Left lung (tissue), 14 donors: Measurements from ENCODE around the gene KRTAP2-3. TPM values are rescaled to one million over a fixed set of nuclear protein-coding genes. Genes with fewer than 3 reads are reported as not detected.
"Not testable (repeated sequence)": the region's sequence is repeated elsewhere in the genome, so short reads cannot be mapped to it uniquely, and the experiment has no call there.

Experiments used
- ATAC-seq: fragments of 200-7000 bp; cut with Tn5 transposase; one replicate; pipeline ENCODE4 v1.9.1; 2020; ENCODE audit warnings: moderate library complexity
- DNase-seq, 4 donors: peaks; one replicate each; pipeline ENCODE4 v3.0.0-alpha.2; 2013 to 2020
- H3K27ac ChIP-seq, 2 donors: fragments of 200-600 bp; sonication (generic) in 1 of 2; one replicate each; pipeline versions ENCODE4 v1.5.0 to v1.8.0; 2020 to 2021
- H3K27me3 ChIP-seq, 2 donors: fragments of 200-600 bp; sonication (generic) in 1 of 2; one replicate each; pipeline versions ENCODE4 v1.5.0 to v1.8.0; 2020 to 2021
- H3K36me3 ChIP-seq, 2 donors: fragments of 200-600 bp; sonication (generic) in 1 of 2; one replicate each; pipeline versions ENCODE4 v1.5.0 to v1.8.0; 2020 to 2021
- H3K4me1 ChIP-seq, 2 donors: fragments of 200-600 bp; one replicate each; pipeline ENCODE4 v1.8.0; 2021
- H3K4me3 ChIP-seq, 2 donors: fragments of 200-600 bp; sonication (generic) in 1 of 2; one replicate each; pipeline versions ENCODE4 v1.5.0 to v1.8.0; 2020 to 2021; ENCODE audit warnings: mild to moderate bottlenecking in 1 of 2
- H3K9me3 ChIP-seq, 2 donors: fragments of 200-600 bp; sonication (generic) in 1 of 2; one replicate each; pipeline versions ENCODE4 v1.5.0 to v1.8.0; 2020 to 2021
- intact Hi-C, 2 donors: fragments of 100-400 bp; cut with DNase I; formaldehyde crosslinking; loops; one replicate each; pipeline versions ENCODE4 v1.11.2 to v1.14.2; 2022
- long read RNA-seq, 12 donors: library from polyadenylated mRNA in 2 of 12; unstranded in 2 of 12; transcript quantifications; one replicate each; pipeline ENCODE4 v2.0.0 and lab custom pipeline, GENCODE V29; 2019 to 2026
- polyA plus RNA-seq, 6 donors: library from polyadenylated mRNA; unstranded; fragments of 120-200 nt; gene quantifications; one replicate each; pipeline ENCODE4 v1.2.1, GENCODE V29; 2013; ENCODE audit not compliant: insufficient read length in 6 of 6
- total RNA-seq, 2 donors: library from RNA; stranded (reverse); fragmentation: NEBNext Ultra II Directional; extraction: Animal tissue kit (Norgen Biotek cat#: 25700); gene quantifications; one replicate each; pipeline ENCODE4 v1.2.1, GENCODE V29; 2021
- TF ChIP-seq, protein P1 (sequence below), 2 donors: fragments of 200-600 bp; sonication (generic) in 1 of 2; IDR thresholded peaks; one replicate each; pipeline versions ENCODE4 v1.5.0 to v1.8.0; 2021; ENCODE audit warnings: antibody characterized with exemption in 2 of 2
- donor health status: DM: no; HTN: yes; CAD: no.
- donor health status: DM: no; HTN: no; CAD: no.

Gene KRTAP2-3, protein sequence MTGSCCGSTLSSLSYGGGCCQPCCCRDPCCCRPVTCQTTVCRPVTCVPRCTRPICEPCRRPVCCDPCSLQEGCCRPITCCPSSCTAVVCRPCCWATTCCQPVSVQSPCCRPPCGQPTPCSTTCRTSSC
- total RNA-seq, result 1 to 10 TPM in 1 of 2 donors, not detected in 1; 1.2 TPM
- polyA plus RNA-seq, result not detected
- long read RNA-seq, donor 1, result 0 reads
- long read RNA-seq, donor 2, result 0 reads
- long read RNA-seq, donor 3, result 0 reads
- long read RNA-seq, donor 4, result 0 reads
- long read RNA-seq, donor 5, result 0 reads
- long read RNA-seq, donor 6, result 0 reads
- long read RNA-seq, donor 7, result 0 reads
- long read RNA-seq, donor 8, result 0 reads
- long read RNA-seq, donor 9, result 0 reads
- long read RNA-seq, donor 10, result 0 reads
- long read RNA-seq, donor 11, result 0 reads
- long read RNA-seq, donor 12, result 0 reads

DNA sequence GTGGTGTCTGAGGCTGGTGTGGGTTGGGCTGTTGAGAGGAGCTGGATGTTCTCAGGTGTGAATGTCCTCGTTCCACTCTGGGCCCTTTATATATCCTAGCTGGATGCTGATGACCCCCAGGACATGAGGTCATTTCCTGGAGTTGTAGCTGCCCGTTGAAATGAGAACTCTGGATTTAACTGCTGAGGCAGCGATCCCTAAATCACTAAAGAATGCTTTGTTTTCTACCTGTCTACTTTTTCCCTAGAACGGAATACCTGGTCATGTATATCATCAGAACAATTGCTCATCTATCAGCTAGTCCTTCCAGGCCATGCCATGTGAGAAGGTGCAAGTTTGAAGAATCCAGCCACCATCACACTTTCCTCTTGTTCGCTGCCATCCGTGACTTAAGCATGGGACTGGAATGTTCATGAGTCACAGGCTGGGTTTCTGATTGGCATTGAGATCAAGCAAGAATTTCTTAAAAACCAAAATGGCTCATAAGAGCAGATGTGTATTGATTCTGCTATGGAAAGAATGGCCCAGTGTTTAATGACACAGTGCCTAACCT, at the start of gene KRTAP2-3:
Gene KRTAP2-3 (minus strand): TSS at position 63 of the 553 bp plus-strand sequence. CDS start 64 bp downstream, outside the sequence.
- no peak for DNase-seq
- intact Hi-C loops, result no loop called here
- Histone ChIP-seq H3K27ac (no peak within 1 kb of the TSS), H3K4me3 (no peak within 1 kb of the TSS), H3K4me1 (no peaks in the 10 kb centered on the region), H3K36me3 (no peaks in the 10 kb centered on the region), H3K9me3 (no peaks in the 10 kb centered on the region), H3K27me3 (peaks cover 0 to 30% of the 10 kb centered on the region in 2 donors)
- ATAC-seq, result peak; percentile 32
- TF ChIP-seq, protein P1, sequence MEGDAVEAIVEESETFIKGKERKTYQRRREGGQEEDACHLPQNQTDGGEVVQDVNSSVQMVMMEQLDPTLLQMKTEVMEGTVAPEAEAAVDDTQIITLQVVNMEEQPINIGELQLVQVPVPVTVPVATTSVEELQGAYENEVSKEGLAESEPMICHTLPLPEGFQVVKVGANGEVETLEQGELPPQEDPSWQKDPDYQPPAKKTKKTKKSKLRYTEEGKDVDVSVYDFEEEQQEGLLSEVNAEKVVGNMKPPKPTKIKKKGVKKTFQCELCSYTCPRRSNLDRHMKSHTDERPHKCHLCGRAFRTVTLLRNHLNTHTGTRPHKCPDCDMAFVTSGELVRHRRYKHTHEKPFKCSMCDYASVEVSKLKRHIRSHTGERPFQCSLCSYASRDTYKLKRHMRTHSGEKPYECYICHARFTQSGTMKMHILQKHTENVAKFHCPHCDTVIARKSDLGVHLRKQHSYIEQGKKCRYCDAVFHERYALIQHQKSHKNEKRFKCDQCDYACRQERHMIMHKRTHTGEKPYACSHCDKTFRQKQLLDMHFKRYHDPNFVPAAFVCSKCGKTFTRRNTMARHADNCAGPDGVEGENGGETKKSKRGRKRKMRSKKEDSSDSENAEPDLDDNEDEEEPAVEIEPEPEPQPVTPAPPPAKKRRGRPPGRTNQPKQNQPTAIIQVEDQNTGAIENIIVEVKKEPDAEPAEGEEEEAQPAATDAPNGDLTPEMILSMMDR (IDR thresholded peaks at IDR 0.05), result no peak

DNA sequence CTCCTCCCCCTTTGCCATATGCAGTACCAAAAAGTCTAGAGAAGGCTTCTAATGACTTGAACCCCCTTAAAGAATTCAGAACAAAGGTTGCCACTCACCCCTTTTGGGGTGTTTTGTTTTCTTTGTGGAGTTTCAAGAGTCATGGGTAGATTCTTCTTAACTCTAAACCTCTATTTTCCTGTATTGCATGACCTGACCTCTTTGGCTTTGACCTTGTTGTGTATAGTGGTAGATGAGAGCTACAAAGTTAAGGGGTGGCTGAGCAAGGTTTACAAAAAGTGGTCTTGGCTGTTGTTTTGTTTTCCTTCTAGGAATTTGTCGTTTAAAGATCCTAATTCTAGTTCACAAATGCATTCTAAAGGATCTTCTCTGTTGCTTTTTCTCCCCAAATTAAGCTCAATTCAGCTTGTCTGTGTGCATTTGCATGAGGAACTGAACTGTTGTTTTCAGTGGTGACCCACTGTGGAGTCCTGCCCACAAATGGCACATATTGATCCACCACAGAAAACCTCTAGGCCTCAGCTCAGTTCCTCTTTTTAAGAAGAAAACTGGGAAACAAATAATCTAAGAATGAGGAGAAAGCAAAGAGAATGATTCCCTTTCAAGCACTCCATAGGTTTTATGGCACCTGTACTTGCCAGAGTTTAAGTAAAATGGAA, 48.9 kb upstream of the KRTAP2-3 start:
- H3K9me3 ChIP-seq, H3K4me1 ChIP-seq, DNase-seq, ATAC-seq, H3K4me3 ChIP-seq, intact Hi-C loops, H3K27me3 ChIP-seq, H3K27ac ChIP-seq, H3K36me3 ChIP-seq: not testable (repeated sequence)

DNA sequence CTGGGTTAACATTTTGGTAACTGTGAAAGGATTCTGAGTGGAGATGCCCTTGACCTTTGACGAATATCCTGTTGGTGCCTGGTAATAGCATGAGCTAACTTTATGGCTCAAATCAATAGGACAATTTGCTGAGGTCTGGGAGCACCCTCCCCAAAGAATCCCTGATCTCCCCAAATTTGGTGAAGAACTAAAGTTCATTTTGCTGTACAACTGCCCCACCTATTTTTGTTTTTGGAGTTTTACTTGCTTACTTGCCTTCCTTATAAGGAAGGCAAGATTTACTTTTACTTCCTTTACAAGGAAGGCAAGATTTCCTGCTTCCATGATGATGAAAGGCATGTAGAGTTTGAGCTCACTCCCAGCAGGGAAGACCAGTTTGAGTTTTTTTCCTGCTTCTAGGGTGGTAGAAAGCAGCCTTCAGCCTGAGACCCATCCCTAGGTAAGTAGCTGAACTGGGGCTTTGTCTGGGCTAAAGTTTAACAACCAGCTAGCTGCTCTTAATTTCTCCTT, 48.1 kb upstream of the KRTAP2-3 start:
- intact Hi-C loops, result no loop called here
- Histone ChIP-seq H3K4me3 (no peak overlapping the region), H3K27me3 (no peaks in the 10 kb centered on the region), H3K27ac (no peak overlapping the region), H3K9me3 (no peaks in the 10 kb centered on the region), H3K4me1 (no peaks in the 10 kb centered on the region), H3K36me3 (no peaks in the 10 kb centered on the region)
- TF ChIP-seq, protein P1 (IDR thresholded peaks at IDR 0.05), result no peak
- ATAC-seq, result no peak
- no peak for DNase-seq

DNA sequence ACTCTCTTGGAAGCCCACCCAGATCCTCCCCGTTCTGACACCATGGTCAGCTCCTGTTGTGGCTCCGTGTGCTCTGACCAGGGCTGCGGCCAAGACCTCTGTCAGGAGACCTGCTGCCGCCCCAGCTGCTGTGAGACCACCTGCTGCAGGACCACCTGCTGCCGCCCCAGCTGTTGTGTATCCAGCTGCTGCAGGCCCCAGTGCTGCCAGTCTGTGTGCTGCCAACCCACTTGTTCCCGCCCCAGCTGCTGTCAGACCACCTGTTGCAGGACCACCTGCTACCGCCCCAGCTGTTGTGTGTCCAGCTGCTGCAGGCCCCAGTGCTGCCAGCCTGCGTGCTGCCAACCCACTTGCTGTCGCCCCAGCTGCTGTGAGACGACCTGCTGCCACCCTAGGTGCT, 45.4 kb upstream of the KRTAP2-3 start, which contains the start of gene KRTAP4-9:
Gene KRTAP4-9 (plus strand): TSS at position 43 of the 400 bp plus-strand sequence. CDS start 0 bp downstream, at position 43.
- H3K4me1 ChIP-seq, intact Hi-C loops: not testable (repeated sequence)

DNA sequence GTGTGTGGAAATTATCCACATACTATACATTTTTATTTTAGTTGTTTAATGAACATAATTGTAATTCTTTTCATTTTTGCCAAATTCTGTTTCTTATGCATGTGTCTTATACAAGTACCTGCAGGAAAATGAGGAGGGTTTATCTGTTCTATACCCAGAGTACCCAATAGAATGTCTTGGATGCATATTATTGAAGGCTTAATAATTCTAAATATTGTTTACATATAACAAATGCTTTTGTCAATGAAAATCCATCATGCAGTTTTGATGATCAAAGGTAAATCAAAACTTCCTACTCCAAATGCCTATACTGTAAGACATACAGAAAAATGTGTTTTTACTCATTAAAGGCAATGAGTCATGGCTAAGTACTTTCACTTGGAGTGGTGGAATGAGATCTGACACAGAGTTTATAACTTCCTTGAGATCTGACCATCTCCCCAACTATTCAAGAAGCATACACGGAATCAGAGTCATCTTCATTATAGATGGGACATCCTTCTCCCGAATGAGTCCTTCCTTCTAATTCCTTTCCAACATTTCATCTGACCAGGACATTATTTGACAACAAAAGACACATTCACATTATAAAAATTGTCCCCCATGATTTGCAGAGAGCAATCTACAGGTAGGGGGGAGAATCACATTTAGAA, 44.6 kb upstream of the KRTAP2-3 start:
- intact Hi-C loops, H3K4me1 ChIP-seq: not testable (repeated sequence)

More for the DNA sequence above, 45.4 kb upstream of the KRTAP2-3 start, which contains the start of gene KRTAP4-9:
- not testable (repeated sequence) for H3K4me3 ChIP-seq, H3K27ac ChIP-seq, H3K27me3 ChIP-seq, DNase-seq, H3K9me3 ChIP-seq, H3K36me3 ChIP-seq, ATAC-seq

DNA sequence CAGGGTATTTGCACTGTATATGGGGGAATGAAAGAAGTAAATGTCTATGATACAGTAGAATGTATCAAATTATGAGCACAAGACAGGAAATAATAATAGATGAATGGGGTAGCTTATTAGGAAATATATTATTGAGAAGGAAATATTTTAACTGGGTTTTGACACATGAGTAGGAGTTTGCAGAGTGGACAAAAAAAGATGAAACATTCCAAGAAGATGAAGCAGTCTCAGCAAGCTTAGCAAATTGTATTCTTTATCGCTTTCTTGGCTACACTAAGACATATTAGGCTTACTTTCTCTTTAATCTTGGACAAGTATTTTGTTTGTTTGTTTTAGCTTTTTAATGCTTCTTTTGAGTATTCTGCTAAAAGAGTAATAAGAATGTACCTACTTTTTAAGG, 44.0 kb upstream of the KRTAP2-3 start:
- H3K27me3 ChIP-seq, result no peaks in the 10 kb centered on the region
- ATAC-seq, result no peak
- H3K4me3 ChIP-seq, result no peak overlapping the region
- DNase-seq, result no peak
- H3K27ac ChIP-seq, result no peak overlapping the region
- H3K36me3 ChIP-seq, result no peaks in the 10 kb centered on the region
- H3K4me1 ChIP-seq, result no peaks in the 10 kb centered on the region
- intact Hi-C loops, result no loop called here
- TF ChIP-seq, protein P1 (IDR thresholded peaks at IDR 0.05), result no peak
- H3K9me3 ChIP-seq, result no peaks in the 10 kb centered on the region

More for the DNA sequence above, 44.6 kb upstream of the KRTAP2-3 start:
- not testable (repeated sequence) for DNase-seq, H3K9me3 ChIP-seq, H3K27ac ChIP-seq, H3K4me3 ChIP-seq, H3K27me3 ChIP-seq, H3K36me3 ChIP-seq
- peak; percentile 71 for ATAC-seq
